K562 (cell line): ENCODE measurements around the gene ANKRD11. TPM values are rescaled to one million over a fixed set of nuclear protein-coding genes. Genes with fewer than 3 reads are reported as not detected.

Source experiments
- ARID2 ChIP-seq: fragments of 450-650 bp; IDR thresholded peaks from 2 replicates; pipeline ENCODE4 v1.6.1; 2017; ENCODE audit warnings: antibody characterized with exemption, mild to moderate bottlenecking
- CHD2 ChIP-seq: IDR thresholded peaks from 2 replicates; pipeline ENCODE4 v1.6.1; 2011; ENCODE audit warnings: low read depth, low read length
- CREM ChIP-seq: IDR thresholded peaks from 2 replicates; pipeline ENCODE4 v1.6.1; 2014; ENCODE audit warnings: antibody characterized with exemption, low read depth
- DPF2 ChIP-seq: fragments of 450-650 bp; IDR thresholded peaks from 2 replicates; pipeline ENCODE4 v1.6.1; 2016
- ELF4 ChIP-seq: fragments of 450-650 bp; formaldehyde crosslinking; IDR thresholded peaks from 2 replicates; pipeline ENCODE4 v1.4.0; 2022; ENCODE audit warnings: missing genetic modification characterization
- FOSL1 ChIP-seq: fragments of 200-800 bp; sonication (Bioruptor generic); conservative IDR thresholded peaks from 2 replicates; pipeline ENCODE4 v1.6.1; 2016; ENCODE audit warnings: missing genetic modification characterization, missing compliant biosample characterization
- KLF16 ChIP-seq: IDR thresholded peaks from 2 replicates; pipeline ENCODE4 v1.6.1; 2016; ENCODE audit warnings: antibody characterized with exemption
- MBD2 ChIP-seq: sonication (generic); IDR thresholded peaks from 2 replicates; pipeline ENCODE4 v1.6.1; 2016; ENCODE audit warnings: low read depth, borderline replicate concordance
- MED1 ChIP-seq: sonication (generic); formaldehyde crosslinking; IDR thresholded peaks from 2 replicates; pipeline ENCODE4 v1.8.1; 2023; ENCODE audit warnings: missing genetic modification reagents, borderline replicate concordance
- MIER1 ChIP-seq: fragments of 450-650 bp; IDR thresholded peaks from 2 replicates; pipeline ENCODE4 v1.6.1; 2016; ENCODE audit warnings: antibody characterized with exemption, mild to moderate bottlenecking, low read depth
- NR0B1 ChIP-seq: fragments of 450-650 bp; IDR thresholded peaks from one replicate; pipeline ENCODE4 v1.6.1; 2018; ENCODE audit warnings: mild to moderate bottlenecking, moderate library complexity; ENCODE audit not compliant: partially characterized antibody
- PHF20 ChIP-seq: fragments of 450-650 bp; IDR thresholded peaks from 2 replicates; pipeline ENCODE4 v1.6.1; 2018; ENCODE audit not compliant: partially characterized antibody
- POLR2A ChIP-seq: fragments of 450-650 bp; conservative IDR thresholded peaks from 2 replicates; pipeline ENCODE4 v1.6.1; 2016
- POLR2AphosphoS5 ChIP-seq: IDR thresholded peaks from 2 replicates; pipeline ENCODE4 v1.6.1; 2011; ENCODE audit warnings: mild to moderate bottlenecking, low read depth, low read length, moderate library complexity; ENCODE audit not compliant: control insufficient read depth, insufficient read depth
- POLR2B ChIP-seq: fragments of 450-650 bp; IDR thresholded peaks from 2 replicates; pipeline ENCODE4 v1.6.1; 2018; ENCODE audit warnings: low read depth; ENCODE audit not compliant: partially characterized antibody
- POU5F1 ChIP-seq: fragments of 150-350 bp; IDR thresholded peaks from 2 replicates; pipeline ENCODE4 v1.6.1; 2014; ENCODE audit warnings: borderline replicate concordance, low read length, low read depth, mild to moderate bottlenecking; ENCODE audit not compliant: partially characterized antibody
- RAD21 ChIP-seq, 2 experiments: fragments of 250-450 bp in 1 of 2; fragments of 450-650 bp in 1 of 2; sonication (Bioruptor Pico) in 1 of 2; formaldehyde crosslinking in 1 of 2; IDR thresholded peaks in 1 of 2; conservative IDR thresholded peaks in 1 of 2; 2 replicates each; pipeline versions ENCODE4 v1.4.0 to v1.8.0; 2020 to 2022; ENCODE audit warnings: mild to moderate bottlenecking in 2 of 2, moderate library complexity in 1 of 2
- SNAPC5 ChIP-seq: fragments of 250-450 bp; sonication (Bioruptor Pico); IDR thresholded peaks from 2 replicates; pipeline ENCODE4 v1.8.0; 2021; ENCODE audit warnings: moderate library complexity, mild to moderate bottlenecking, inconsistent platforms
- SNIP1 ChIP-seq: fragments of 450-650 bp; IDR thresholded peaks from 2 replicates; pipeline ENCODE4 v1.7.1; 2017; ENCODE audit warnings: low read depth, mild to moderate bottlenecking
- TFAM ChIP-seq: fragments of 250-450 bp; sonication (Bioruptor Pico); conservative IDR thresholded peaks from 2 replicates; pipeline ENCODE4 v1.5.0; 2021; ENCODE audit warnings: mild to moderate bottlenecking, moderate library complexity
- ZFP30 ChIP-seq: fragments of 250-450 bp; sonication (Bioruptor Pico); IDR thresholded peaks from 2 replicates; pipeline ENCODE4 v1.8.0; 2022; ENCODE audit warnings: moderate library complexity, mild to moderate bottlenecking, inconsistent platforms, borderline replicate concordance
- ZNF507 ChIP-seq: conservative IDR thresholded peaks from 2 replicates; pipeline ENCODE4 v1.6.1; 2017; ENCODE audit warnings: missing genetic modification characterization, missing compliant biosample characterization
- ZNF699 ChIP-seq: fragments of 250-450 bp; sonication (Bioruptor Pico); IDR thresholded peaks from 2 replicates; pipeline ENCODE4 v1.8.0; 2021; ENCODE audit warnings: mild to moderate bottlenecking, moderate library complexity; ENCODE audit not compliant: insufficient replicate concordance
- ZSCAN29 ChIP-seq: fragments of 450-650 bp; IDR thresholded peaks from 2 replicates; pipeline ENCODE4 v1.6.1; 2017
- polyA plus RNA-seq, 8 experiments: library from polyadenylated mRNA; depleted of rRNA in 4 of 8; stranded (reverse) in 5 of 8; unstranded in 3 of 8; fragments of >200 nt; fragmentation: Nextera tagmentation in 2 of 8; fragmentation: Illumina TruSeq in 1 of 8; extraction: Ambion mirVana in 2 of 8; extraction: Trizol in 1 of 8; gene quantifications; 2 replicates each; pipeline versions ENCODE4 v1.2.1 to v1.2.3, GENCODE V29; 2011 to 2014; ENCODE audit warnings: inconsistent platforms in 1 of 8, missing spikeins in 1 of 8
- total RNA-seq, 7 experiments: library from RNA; depleted of rRNA in 6 of 7; stranded (reverse); fragments of >200 nt in 6 of 7; fragmentation: Illumina TruSeq in 2 of 7; extraction: Trizol in 2 of 7; gene quantifications; 2 replicates each; pipeline versions ENCODE4 v1.2.1 to v1.2.3, GENCODE V29; 2011 to 2021; ENCODE audit warnings: low replicate concordance in 1 of 7
- TF ChIP-seq, protein P1 (sequence below): fragments of 450-650 bp; IDR thresholded peaks from 2 replicates; pipeline ENCODE4 v1.6.1; 2017; ENCODE audit warnings: antibody characterized with exemption, mild to moderate bottlenecking

Gene ANKRD11
- total and polyA plus RNA-seq, 9 of the 15 experiments (the other 6 are each of a cell fraction or from before 2014, with no cell fraction given): 4.7 to 126 (median 31.7) TPM

GRCh38 chr16:89505204-89506112, 15.1 kb upstream of the ANKRD11 start (continued):
- TF ChIP-seq POU5F1 (no peak), MED1 (CRISPR knock-in tag) (no peak), MIER1 (no peak), CREM (peak; percentile 95), PHF20 (peak; percentile 68), SNIP1 (no peak), DPF2 (peak; percentile 78), SNAPC5 (CRISPR knock-in tag) (no peak), ARID2 (no peak), MBD2 (peak; percentile 69; the same call in 1 of the 2 replicates), CHD2 (no peak), FOSL1 (tag) (peak; percentile 82), POLR2AphosphoS5 (peak; percentile 90), KLF16 (no peak), NR0B1 (no peak), ZNF699 (no peak), POLR2A (peak; percentile 94), ZSCAN29 (no peak), POLR2B (peak; percentile 92), RAD21 (CRISPR knock-in tag; conservative IDR thresholded peaks at IDR 0.05 in 1 of 2, IDR thresholded peaks at IDR 0.05 in 1 of 2) (peak in 1 of 2 experiments; percentile 23; a peak in 1 of 4 replicates), ZFP30 (CRISPR knock-in tag) (no peak), ZNF507 (no peak), ELF4 (peak; percentile 96), TFAM (no peak)
- TF ChIP-seq, protein P1, sequence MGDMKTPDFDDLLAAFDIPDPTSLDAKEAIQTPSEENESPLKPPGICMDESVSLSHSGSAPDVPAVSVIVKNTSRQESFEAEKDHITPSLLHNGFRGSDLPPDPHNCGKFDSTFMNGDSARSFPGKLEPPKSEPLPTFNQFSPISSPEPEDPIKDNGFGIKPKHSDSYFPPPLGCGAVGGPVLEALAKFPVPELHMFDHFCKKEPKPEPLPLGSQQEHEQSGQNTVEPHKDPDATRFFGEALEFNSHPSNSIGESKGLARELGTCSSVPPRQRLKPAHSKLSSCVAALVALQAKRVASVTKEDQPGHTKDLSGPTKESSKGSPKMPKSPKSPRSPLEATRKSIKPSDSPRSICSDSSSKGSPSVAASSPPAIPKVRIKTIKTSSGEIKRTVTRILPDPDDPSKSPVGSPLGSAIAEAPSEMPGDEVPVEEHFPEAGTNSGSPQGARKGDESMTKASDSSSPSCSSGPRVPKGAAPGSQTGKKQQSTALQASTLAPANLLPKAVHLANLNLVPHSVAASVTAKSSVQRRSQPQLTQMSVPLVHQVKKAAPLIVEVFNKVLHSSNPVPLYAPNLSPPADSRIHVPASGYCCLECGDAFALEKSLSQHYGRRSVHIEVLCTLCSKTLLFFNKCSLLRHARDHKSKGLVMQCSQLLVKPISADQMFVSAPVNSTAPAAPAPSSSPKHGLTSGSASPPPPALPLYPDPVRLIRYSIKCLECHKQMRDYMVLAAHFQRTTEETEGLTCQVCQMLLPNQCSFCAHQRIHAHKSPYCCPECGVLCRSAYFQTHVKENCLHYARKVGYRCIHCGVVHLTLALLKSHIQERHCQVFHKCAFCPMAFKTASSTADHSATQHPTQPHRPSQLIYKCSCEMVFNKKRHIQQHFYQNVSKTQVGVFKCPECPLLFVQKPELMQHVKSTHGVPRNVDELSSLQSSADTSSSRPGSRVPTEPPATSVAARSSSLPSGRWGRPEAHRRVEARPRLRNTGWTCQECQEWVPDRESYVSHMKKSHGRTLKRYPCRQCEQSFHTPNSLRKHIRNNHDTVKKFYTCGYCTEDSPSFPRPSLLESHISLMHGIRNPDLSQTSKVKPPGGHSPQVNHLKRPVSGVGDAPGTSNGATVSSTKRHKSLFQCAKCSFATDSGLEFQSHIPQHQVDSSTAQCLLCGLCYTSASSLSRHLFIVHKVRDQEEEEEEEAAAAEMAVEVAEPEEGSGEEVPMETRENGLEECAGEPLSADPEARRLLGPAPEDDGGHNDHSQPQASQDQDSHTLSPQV: peak; percentile 81
